B cell (primary cell): ENCODE results near the gene HDAC9. TPM values are rescaled to one million over a fixed set of nuclear protein-coding genes. Genes with fewer than 3 reads are reported as not detected.

Experiments used
- ATAC-seq: fragments of 200-7000 bp; cut with Tn5 transposase; one replicate; pipeline ENCODE4 v1.10.0; 2021; ENCODE audit warnings: low read depth, mild to moderate bottlenecking, moderate number of reproducible peaks, moderate library complexity
- CTCF ChIA-PET: fragments of 350-600 bp; sonication (Branson Sonifier 250); formaldehyde crosslinking; loops from one replicate; lab custom pipeline; 2021; ENCODE audit warnings: antibody characterized with exemption, inconsistent platforms; lab: Charles Lee
- POLR2A ChIA-PET: fragments of 350-600 bp; sonication (Branson Sonifier 250); formaldehyde crosslinking; loops from one replicate; lab custom pipeline; 2021; ENCODE audit warnings: antibody characterized with exemption; lab: Charles Lee
- DNase-seq: peaks from one replicate; pipeline ENCODE4 v3.0.0; 2013
- H2AFZ ChIP-seq: 2 replicates; pipeline ENCODE4 v1.6.1; 2012; ENCODE audit warnings: mild to moderate bottlenecking, low read depth, low read length; ENCODE audit not compliant: insufficient read depth, poor library complexity, severe bottlenecking
- H3K27ac ChIP-seq, 2 donors: 1 replicate in 1 of 2; 2 replicates in 1 of 2; pipeline ENCODE4 v1.5.1; 2012 to 2013; ENCODE audit warnings: low read length in 2 of 2, mild to moderate bottlenecking in 2 of 2, moderate library complexity in 1 of 2
- H3K27me3 ChIP-seq, 4 experiments: fragments of 200-600 bp in 1 of 4; sonication (generic) in 1 of 4; replicated peaks in 1 of 4; 1 replicate in 2 of 4; 2 replicates in 2 of 4; pipeline versions ENCODE4 v1.6.1 to v1.7.0; 2013 to 2016; ENCODE audit warnings: low read length in 3 of 4, mild to moderate bottlenecking in 2 of 4, mixed read lengths in 1 of 4, moderate library complexity in 1 of 4; ENCODE audit not compliant: insufficient read depth in 4 of 4, control insufficient read depth in 3 of 4; ENCODE audit errors: control extremely low read depth in 1 of 4
- H3K36me3 ChIP-seq, 2 experiments: replicated peaks in 1 of 2; 1 replicate in 1 of 2; 2 replicates in 1 of 2; pipeline versions ENCODE4 v1.6.1 to v1.7.1; 2013; ENCODE audit warnings: low read length in 1 of 2; ENCODE audit not compliant: insufficient read depth in 2 of 2, control insufficient read depth in 1 of 2; ENCODE audit errors: control extremely low read depth in 1 of 2, extremely low read depth in 1 of 2
- H3K4me1 ChIP-seq, 2 donors: fragments of 200-600 bp in 1 of 2; sonication (generic) in 1 of 2; 1 replicate in 1 of 2; 2 replicates in 1 of 2; pipeline versions ENCODE4 v1.5.1 to v1.6.1; 2013 to 2017; ENCODE audit warnings: low read length in 2 of 2; ENCODE audit not compliant: control insufficient read depth in 2 of 2, insufficient read depth in 2 of 2
- H3K4me2 ChIP-seq: replicated peaks from 2 replicates; pipeline ENCODE3; 2012; ENCODE audit warnings: mild to moderate bottlenecking, low read depth, low read length; ENCODE audit not compliant: poor library complexity, severe bottlenecking
- H3K4me3 ChIP-seq, 5 experiments: fragments of 200-600 bp in 1 of 5; sonication (generic) in 1 of 5; 1 replicate in 3 of 5; 2 replicates in 2 of 5; pipeline versions ENCODE4 v1.5.1 to v1.7.0; 2011 to 2016; ENCODE audit warnings: low read length in 4 of 5, mild to moderate bottlenecking in 4 of 5, low read depth in 2 of 5, control low read depth in 1 of 5, moderate library complexity in 1 of 5; ENCODE audit not compliant: insufficient read depth in 1 of 5; ENCODE audit errors: control extremely low read depth in 1 of 5, extremely low read depth in 1 of 5
- H3K79me2 ChIP-seq: fragments of 200-600 bp; sonication (generic); one replicate; pipeline ENCODE4 v1.6.0; 2016; ENCODE audit warnings: low read length; ENCODE audit not compliant: control insufficient read depth, insufficient read depth
- H3K9ac ChIP-seq: fragments of 200-600 bp; sonication (generic); 2 replicates; pipeline ENCODE4 v1.6.1; 2017; ENCODE audit warnings: mild to moderate bottlenecking, low read length, moderate library complexity
- H3K9me3 ChIP-seq, 3 donors: one replicate each; pipeline versions ENCODE4 v1.6.1 to v1.7.1; 2013; ENCODE audit warnings: low read length in 2 of 3; ENCODE audit not compliant: control insufficient read depth in 2 of 3, insufficient read depth in 1 of 3; ENCODE audit errors: control extremely low read depth in 1 of 3
- H4K20me1 ChIP-seq: 2 replicates; pipeline ENCODE4 v1.6.0; 2012; ENCODE audit warnings: mild to moderate bottlenecking, low read length; ENCODE audit not compliant: insufficient read depth, control insufficient read depth, poor library complexity, severe bottlenecking
- H3K27ac Mint-ChIP-seq: one replicate; pipeline ENCODE4 v1.8.0; 2021; ENCODE audit warnings: mixed read lengths
- H3K27me3 Mint-ChIP-seq: one replicate; pipeline ENCODE4 v1.8.0; 2021; ENCODE audit warnings: mixed read lengths
- H3K4me1 Mint-ChIP-seq: one replicate; pipeline ENCODE4 v1.8.0; 2021; ENCODE audit warnings: mixed read lengths
- H3K4me3 Mint-ChIP-seq: one replicate; pipeline ENCODE4 v1.8.0; 2021; ENCODE audit warnings: mixed read lengths
- H3K9me3 Mint-ChIP-seq: one replicate; pipeline ENCODE4 v1.8.0; 2022; ENCODE audit warnings: mixed read lengths; ENCODE audit not compliant: insufficient read depth
- EZH2 ChIP-seq: IDR thresholded peaks from 2 replicates; pipeline ENCODE4 v1.6.1; 2012; ENCODE audit warnings: borderline replicate concordance, low read depth, mild to moderate bottlenecking, moderate library complexity, low read length; ENCODE audit not compliant: insufficient read depth, poor library complexity, severe bottlenecking
- WGBS: methylation state at CpG from one replicate; pipeline ENCODE4 v1.1.5; 2013; ENCODE audit warnings: missing lambda C conversion rate; ENCODE audit not compliant: insufficient coverage; 5-methylcytosine and 5-hydroxymethylcytosine counted together
- intact Hi-C: fragments of 100-400 bp; cut with micrococcal nuclease; formaldehyde crosslinking; loops from one replicate; pipeline ENCODE4 v1.10.0; 2022
- polyA plus RNA-seq: library from polyadenylated mRNA; depleted of rRNA; stranded (reverse); fragments of >200 nt; gene quantifications from 2 replicates; pipeline ENCODE4 v1.2.3, GENCODE V29; 2012
- total RNA-seq, 2 donors: library from RNA; stranded (reverse); fragments of 120-200 nt in 1 of 2; gene quantifications; 1 replicate in 1 of 2; 2 replicates in 1 of 2; pipeline versions ENCODE4 v1.2.3 to v1.2.4, GENCODE V29; 2013 to 2022
- TF ChIP-seq, protein P1 (sequence below): fragments of 200-600 bp; IDR thresholded peaks from one replicate; pipeline ENCODE4 v1.8.0; 2022; ENCODE audit warnings: antibody characterized with exemption, mild to moderate bottlenecking

The HDAC9 gene
- total and polyA plus RNA-seq, 2 donors (not counting 1 experiment from before 2014, with no cell fraction given) = 49.1 to 64.8 TPM

DNA sequence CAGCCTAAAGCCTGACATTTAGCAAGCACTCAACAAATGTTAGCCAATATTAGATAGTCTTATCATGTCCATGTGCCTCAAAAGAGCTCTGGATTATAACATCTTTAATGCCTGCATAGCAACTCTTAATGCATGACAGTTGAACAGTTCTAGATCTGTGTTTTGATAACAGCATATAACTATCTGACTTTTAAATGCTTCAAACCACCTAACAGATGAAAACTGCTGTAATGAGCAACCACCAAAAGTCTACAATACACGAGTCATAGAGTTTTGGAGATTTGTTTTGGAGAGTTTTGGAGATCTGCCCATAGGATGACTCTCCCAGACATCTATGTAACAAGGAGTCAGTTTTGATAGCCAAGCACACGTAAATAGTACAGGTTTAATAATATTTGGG is 394.6 kb downstream of the HDAC9 start:
- Histone ChIP-seq H3K4me3 (no peak overlapping the region), H3K9ac (no peak overlapping the region), H3K4me1 (no peaks in the 10 kb centered on the region), H3K27ac (no peak overlapping the region), H4K20me1 (no peaks in the 10 kb centered on the region), H3K27me3 (no peaks in the 10 kb centered on the region), H3K36me3 (no peaks in the 10 kb centered on the region), H3K79me2 (no peaks in the 10 kb centered on the region), H3K4me2 (no peak overlapping the region), H2AFZ (no peak overlapping the region), H3K9me3 (no peaks in the 10 kb centered on the region)
- ATAC-seq (no peak), DNase-seq (no peak)
- Mint-ChIP-seq H3K27ac (no peak overlapping the region), H3K4me1 (no peaks in the 10 kb centered on the region), H3K9me3 (no peaks in the 10 kb centered on the region), H3K4me3 (no peak overlapping the region), H3K27me3 (no peaks in the 10 kb centered on the region)
- no peak for TF ChIP-seq EZH2
- TF ChIP-seq, protein P1, sequence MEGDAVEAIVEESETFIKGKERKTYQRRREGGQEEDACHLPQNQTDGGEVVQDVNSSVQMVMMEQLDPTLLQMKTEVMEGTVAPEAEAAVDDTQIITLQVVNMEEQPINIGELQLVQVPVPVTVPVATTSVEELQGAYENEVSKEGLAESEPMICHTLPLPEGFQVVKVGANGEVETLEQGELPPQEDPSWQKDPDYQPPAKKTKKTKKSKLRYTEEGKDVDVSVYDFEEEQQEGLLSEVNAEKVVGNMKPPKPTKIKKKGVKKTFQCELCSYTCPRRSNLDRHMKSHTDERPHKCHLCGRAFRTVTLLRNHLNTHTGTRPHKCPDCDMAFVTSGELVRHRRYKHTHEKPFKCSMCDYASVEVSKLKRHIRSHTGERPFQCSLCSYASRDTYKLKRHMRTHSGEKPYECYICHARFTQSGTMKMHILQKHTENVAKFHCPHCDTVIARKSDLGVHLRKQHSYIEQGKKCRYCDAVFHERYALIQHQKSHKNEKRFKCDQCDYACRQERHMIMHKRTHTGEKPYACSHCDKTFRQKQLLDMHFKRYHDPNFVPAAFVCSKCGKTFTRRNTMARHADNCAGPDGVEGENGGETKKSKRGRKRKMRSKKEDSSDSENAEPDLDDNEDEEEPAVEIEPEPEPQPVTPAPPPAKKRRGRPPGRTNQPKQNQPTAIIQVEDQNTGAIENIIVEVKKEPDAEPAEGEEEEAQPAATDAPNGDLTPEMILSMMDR = no peak
- CTCF ChIA-PET = no interaction called here
- WGBS = no CpG with 5 or more reads among the region's 2 CpGs
- intact Hi-C loops = no loop called here
- POLR2A ChIA-PET = no interaction called here

- H3K4me1 Mint-ChIP-seq = no peaks in the 10 kb centered on the region
- H3K4me3 Mint-ChIP-seq = no peak overlapping the region
- TF ChIP-seq, protein P1 = no peak
- no peak for TF ChIP-seq EZH2
- WGBS = 94% methylated on average over 4 of the region's 4 CpGs
- no peaks in the 10 kb centered on the region for H3K9me3 Mint-ChIP-seq
- Histone ChIP-seq H3K4me1 (no peaks in the 10 kb centered on the region), H3K9me3 (no peaks in the 10 kb centered on the region), H3K27me3 (no peaks in the 10 kb centered on the region), H3K9ac (no peak overlapping the region), H2AFZ (no peak overlapping the region), H3K4me3 (no peak overlapping the region), H3K4me2 (no peak overlapping the region), H3K79me2 (no peaks in the 10 kb centered on the region), H3K36me3 (no peaks in the 10 kb centered on the region), H4K20me1 (no peaks in the 10 kb centered on the region), H3K27ac (no peak overlapping the region)
- H3K27ac Mint-ChIP-seq = no peak overlapping the region
- POLR2A ChIA-PET = no interaction called here
- intact Hi-C loops = no loop called here
- no peak for DNase-seq
- CTCF ChIA-PET = no interaction called here
- no peak for ATAC-seq
- no peaks in the 10 kb centered on the region for H3K27me3 Mint-ChIP-seq
Measured at GRCh38 chr7:18890885-18891621, 395.5 kb downstream of the HDAC9 start.
